CD4-positive, alpha-beta T cell treated with Interleukin-4 for 4 hours (primary cell): ENCODE data around the gene MAPK8IP3.
A peak's percentile ranks its signal among the peaks of the same experiment; 100 is the strongest.

Experiments
- DNase-seq: peaks from one replicate; pipeline ENCODE4 v3.0.0-alpha.2; 2020

MAPK8IP3 gene

DNA sequence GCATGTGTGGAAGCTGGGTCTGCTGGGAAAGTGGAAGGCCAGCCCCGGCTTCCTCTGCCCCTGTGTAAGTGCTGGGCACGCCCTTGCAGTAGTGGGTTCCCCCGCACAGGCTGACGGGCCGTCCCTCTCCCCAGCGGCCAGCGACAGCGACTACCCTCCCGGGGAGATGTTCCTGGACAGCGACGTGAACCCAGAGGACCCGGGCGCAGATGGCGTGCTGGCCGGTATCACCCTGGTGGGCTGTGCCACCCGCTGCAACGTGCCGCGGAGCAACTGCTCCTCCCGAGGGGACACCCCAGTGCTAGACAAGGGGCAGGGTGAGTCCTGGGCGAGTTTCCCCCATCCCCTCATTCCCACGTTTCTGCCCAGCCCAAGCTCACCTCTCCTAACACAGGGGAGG is 59.8 kb downstream of the MAPK8IP3 start:
- no peak for DNase-seq

DNA sequence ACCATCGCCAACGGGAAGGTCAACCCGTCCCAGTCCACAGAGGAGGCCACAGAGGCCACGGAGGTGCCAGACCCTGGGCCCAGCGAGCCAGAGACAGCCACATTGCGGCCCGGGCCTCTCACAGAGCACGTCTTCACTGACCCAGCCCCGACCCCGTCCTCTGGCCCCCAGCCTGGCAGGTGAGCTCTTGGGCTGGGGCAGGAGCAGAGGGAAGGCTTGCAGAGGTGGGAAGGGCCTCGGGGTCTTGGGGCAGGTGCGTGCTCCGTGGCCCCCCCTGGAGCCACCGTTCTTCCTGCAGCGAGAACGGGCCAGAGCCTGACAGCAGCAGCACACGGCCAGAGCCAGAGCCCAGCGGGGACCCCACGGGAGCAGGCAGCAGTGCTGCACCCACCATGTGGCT is 60.2 kb downstream of the MAPK8IP3 start:
- no peak for DNase-seq

DNA sequence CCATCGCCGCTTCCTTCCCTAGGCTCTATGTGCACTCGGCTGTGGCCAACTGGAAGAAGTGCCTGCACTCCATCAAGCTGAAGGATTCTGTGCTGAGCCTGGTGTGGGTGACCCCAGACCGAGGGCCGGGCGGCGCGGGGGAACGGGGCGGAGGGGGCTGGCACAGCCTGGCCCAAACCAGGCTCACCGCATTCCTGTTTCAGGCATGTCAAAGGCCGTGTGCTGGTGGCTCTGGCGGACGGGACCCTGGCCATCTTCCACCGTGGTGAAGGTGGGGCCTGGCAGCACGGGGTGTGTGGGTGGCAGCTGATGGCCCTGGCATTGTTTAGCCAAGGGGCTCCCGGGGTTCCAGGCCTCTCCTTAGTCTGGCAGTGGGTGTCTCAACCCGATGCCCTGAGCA is 60.7 kb downstream of the MAPK8IP3 start:
- DNase-seq: no peak

- DNase-seq: no peak
Observed at GRCh38 chr16:1767116-1767994, 61.4 kb downstream of the MAPK8IP3 start.

DNA sequence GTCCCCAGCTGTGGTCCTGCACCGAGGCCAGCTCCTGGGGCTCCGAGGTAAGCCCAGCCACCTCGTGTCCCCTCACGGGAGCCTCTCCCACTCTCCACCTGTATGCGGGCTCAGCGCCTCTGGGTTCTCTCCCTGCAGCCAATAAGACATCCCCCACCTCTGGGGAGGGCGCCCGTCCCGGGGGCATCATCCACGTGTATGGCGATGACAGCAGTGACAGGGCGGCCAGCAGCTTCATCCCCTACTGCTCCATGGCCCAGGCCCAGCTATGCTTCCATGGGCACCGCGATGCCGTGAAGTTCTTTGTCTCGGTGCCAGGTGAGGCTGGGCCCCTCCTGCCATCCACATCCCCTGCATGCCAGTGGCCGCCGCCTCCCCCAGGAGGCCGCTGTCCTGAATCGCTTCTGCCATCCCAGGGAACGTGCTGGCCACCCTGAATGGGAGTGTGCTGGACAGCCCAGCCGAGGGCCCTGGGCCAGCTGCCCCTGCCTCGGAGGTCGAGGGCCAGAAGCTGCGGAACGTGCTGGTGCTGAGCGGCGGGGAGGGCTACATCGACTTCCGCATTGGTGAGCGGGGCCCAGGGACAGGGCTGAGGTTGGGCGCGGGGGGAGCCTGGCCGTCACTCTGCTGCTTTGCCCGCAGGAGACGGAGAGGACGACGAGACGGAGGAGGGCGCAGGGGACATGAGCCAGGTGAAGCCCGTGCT is 62.2 kb downstream of the MAPK8IP3 start:
- DNase-seq: no peak

GRCh38 chr16:1768767-1769401 is 62.9 kb downstream of the MAPK8IP3 start:
- no peak for DNase-seq

DNA sequence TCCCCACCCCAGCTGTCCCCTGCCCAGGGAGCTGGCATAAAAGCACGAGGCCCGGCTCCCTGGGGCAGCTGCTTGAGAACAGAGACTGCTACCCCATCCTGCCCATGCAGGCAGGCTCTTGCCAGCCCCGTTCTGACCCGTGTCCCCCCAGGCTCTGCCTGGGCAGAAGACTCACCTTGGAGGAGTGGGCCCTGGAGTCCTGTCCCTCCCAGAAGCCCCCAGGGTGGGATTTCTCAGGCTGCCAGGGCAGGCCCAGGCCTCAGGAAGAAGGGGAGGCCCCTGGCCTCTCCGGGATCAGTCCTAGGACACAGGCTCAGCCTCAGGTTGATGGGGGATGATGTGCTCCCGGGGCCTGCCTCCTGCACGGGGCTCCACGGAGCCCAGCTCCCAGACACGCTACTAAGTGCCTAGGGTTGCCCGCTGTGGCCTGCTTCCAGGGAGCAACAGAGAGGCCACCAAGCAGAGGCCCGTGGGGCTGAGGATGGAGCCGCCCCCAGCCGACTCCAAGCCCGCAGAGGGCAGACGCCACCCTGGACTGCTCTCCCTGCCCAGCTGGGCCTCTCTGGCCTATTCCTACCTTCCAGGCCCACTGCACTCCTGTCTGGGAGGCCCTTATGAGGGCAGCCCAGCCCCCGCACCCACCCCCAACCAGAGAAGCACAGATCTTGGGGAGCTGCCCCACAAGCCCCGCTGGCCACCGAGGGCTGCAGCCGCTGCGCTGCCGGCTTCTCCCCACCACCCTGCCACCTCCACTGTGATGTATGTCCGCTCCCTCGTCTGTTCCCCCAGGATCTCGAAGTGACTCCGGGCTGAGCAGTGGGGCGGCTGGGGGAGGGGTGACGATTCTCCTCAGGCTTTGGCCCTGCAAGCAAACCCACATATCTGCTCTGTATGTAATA is 63.7 kb downstream of the MAPK8IP3 start:
- DNase-seq: no peak

- peak; percentile 55 for DNase-seq
Observed at GRCh38 chr16:1770328-1771187, 64.6 kb downstream of the MAPK8IP3 start.

DNA sequence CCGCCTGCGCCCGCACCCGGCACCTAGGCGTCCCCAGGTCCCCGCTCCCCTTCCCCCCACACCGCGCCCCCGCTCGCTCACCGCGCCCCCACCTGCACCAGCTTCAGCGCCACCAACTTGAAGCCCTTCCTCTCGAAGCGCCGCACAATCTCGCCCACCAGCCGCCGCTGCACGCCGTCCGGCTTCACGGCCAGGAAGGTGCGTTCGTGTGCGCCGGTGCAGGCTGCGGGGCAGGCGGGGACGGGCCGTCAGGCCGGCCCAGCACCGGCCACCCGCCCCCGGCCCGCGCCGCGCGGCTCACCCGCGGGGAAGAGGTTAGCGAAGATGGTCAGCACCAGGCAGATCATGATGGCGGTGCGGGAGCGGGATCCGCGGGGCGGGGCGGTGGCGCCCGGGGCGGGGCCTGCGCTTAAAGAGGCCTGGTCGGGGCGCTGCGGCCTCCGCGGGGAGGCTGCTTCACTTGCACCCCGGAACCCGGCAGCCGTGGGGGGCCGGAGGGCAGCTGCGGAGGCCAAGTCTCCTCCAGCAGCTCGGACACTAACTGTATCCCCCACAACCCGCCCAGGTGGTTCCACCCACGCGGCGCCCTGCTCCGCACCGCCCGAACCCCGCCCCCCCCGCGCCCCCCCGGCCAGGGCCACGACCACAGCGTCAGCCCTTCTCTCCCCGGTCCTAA is 65.3 kb downstream of the MAPK8IP3 start, which contains the start of gene NME3:
NME3 (minus strand) TSS at position 356 of the 676 bp plus-strand sequence; CDS start at position 347, 9 bp downstream.
- DNase-seq: peak; percentile 67

- DNase-seq: no peak
Observed at GRCh38 chr16:1771864-1772361, 65.9 kb downstream of the MAPK8IP3 start.

DNA sequence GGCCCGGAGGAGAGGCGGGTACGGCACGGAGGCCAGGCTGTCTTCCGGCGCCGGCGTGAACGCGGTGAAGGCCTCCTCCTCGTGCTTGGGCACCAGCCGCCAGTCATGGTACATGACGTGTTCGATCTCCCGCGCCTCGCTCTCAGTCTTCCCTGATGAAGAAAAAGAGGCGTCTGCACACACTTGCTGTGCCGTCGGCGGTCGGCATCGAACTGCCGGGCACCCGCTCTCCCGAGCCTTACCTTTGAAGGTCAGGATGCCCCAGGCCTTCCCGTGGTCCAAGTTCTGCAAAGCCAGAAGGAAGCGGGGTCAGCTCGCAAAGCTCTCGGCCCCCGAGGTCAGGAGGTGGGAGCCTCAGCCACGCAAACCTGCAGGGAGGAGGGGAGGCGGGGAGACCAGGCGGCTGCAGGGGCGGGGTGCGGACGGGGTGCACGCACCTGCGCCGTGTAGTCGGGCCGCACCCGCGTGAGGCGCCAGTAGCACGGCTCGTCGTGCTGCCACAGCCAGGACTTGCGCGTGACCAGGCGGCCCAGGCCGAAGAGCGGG is 66.4 kb downstream of the MAPK8IP3 start, which contains the start of gene EME2:
EME2 (plus strand) TSS at position 449 of the 546 bp plus-strand sequence. CDS start 418 bp downstream, outside the sequence.
- DNase-seq: peak; percentile 33

DNA sequence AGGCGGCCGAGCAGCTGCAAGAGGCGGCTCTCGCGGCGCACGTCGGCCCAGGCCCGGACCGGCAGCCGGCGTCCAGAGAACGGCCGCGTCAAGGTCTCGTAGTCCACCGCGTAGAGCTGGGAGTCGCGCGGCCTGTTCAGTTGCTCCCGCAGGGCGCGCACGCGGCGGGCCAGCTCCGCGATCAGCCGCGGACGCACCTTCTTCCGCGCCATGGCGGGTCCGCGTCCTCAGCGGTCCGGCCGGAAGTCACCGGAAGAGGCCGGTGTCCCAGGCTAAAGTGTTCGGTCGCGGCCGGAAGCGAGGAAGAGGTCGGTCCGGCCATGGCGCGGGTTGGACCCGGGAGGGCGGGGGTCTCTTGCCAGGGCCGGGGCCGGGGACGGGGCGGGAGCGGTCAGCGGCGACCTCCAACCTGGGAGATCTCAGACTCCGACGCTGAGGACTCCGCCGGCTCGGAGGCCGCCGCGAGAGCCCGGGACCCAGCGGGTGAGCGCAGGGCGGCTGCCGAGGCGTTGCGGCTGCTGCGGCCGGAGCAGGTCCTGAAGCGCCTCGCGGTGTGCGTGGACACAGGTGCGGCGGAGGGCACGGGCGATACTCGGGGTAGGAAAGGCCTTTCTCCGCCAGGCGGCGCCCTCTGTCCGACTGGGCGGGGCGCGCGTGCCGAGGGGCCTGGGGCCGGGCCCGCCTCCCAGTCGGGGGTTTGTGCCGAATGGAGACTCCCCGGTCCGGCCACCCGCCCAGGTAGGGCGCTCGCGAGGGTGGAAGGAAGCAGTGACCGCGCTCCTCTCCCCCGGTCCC is 67.1 kb downstream of the MAPK8IP3 start, which contains the start of gene MRPS34:
MRPS34 (minus strand) TSS at position 227 of the 795 bp plus-strand sequence; CDS start at position 212, 15 bp downstream.
- DNase-seq: peak; percentile 76

DNA sequence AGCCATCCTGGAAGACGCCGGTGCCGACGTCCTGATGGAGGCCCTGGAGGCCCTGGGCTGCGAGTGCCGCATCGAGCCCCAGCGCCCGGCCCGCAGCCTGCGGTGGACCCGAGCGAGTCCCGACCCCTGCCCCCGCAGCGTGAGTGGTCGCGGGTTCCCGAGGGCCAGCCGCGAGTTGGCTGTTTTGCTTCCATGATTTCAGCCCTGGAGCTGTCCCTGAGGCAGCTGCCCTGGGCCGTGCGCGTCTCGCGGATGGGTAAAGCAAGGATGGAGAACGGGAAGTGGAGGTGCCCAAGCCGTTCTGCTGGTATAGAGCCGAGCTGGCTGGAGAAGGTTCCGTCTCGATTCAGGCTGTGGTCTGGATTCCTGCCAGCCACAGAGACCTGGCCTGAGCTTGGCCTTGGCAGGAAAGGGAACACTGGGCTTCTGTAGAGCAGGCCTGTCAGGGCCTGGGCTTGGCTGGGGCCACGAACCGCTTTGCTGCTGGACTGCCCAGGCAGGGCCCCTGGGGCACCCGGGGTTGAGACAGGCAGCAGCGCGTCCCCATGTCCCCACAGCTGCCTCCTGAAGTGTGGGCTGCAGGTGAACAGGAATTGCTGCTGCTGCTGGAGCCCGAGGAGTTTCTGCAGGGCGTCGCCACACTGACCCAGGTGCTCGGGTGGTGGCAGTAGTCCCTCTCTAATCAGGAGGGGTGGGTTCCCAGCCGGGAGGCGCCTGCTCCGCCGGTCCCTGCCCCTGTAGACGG is 67.9 kb downstream of the MAPK8IP3 start:
- no peak for DNase-seq

DNA sequence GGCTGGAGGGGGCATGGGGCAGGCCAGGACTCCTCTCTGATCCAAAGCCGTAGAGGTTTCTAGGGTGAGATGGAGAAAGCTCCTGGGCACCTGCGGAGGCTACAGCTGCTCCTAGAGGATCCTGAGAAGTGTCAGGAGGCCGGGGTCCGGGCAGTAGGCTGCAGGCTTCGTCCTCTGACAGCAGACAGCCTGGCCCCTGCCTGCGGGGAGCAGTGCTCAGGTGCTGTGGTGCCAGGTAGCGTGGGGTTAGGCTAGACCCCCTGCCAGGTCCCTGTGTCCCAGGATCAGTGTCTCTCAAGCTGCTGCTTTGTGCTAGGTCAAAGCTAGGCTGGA is 68.4 kb downstream of the MAPK8IP3 start:
- no peak for DNase-seq

- no peak for DNase-seq
Observed at GRCh38 chr16:1775006-1775845, 69.2 kb downstream of the MAPK8IP3 start.

- DNase-seq: no peak
Observed at GRCh38 chr16:1775846-1776671, 70.1 kb downstream of the MAPK8IP3 start.

DNA sequence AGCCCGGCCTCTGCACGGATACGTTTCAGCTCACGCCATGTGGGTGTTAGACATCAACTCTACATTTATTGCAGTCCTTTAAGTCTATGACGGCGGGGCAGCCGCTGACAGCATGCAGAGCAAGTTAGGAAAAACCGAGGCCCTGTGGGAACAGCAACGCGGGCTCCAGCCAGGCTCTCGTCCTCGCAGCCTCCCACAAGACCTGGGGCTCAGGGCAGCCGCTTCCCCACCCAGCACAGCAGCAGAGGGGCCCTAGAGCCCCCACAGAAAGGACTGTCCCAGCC is 70.6 kb downstream of the MAPK8IP3 start:
- no peak for DNase-seq
